Pancreas (tissue), 10 donors: ENCODE data around the gene PRRC2B. TPM values are rescaled to one million over a fixed set of nuclear protein-coding genes. Genes with fewer than 3 reads are reported as not detected.

Experiments
- ATAC-seq, 4 donors: fragments of 200-7000 bp; cut with Tn5 transposase; one replicate each; pipeline versions ENCODE4 v1.8.0 to v1.9.1; 2020; ENCODE audit warnings: mild to moderate bottlenecking in 4 of 4, moderate library complexity in 4 of 4
- DNase-seq, 6 donors: peaks; one replicate each; pipeline ENCODE4 v3.0.0-alpha.2; 2020
- FAIRE-seq: peaks from 2 replicates; lab custom pipeline; 2012; peaks lifted over from hg19 to GRCh38; lab: Jason Lieb, UNC
- H3K27ac ChIP-seq, 4 donors: fragments of 200-600 bp; sonication (generic); 1 replicate in 3 of 4; 2 replicates in 1 of 4; pipeline versions ENCODE4 v1.5.0 to v1.8.0; 2020
- H3K27me3 ChIP-seq, 4 donors: fragments of 200-600 bp; one replicate each; pipeline ENCODE4 v1.8.0; 2021
- H3K36me3 ChIP-seq, 3 donors: fragments of 200-600 bp; sonication (generic) in 1 of 3; one replicate each; pipeline versions ENCODE4 v1.5.0 to v1.8.0; 2020 to 2021
- H3K4me1 ChIP-seq, 3 donors: fragments of 200-600 bp; one replicate each; pipeline ENCODE4 v1.8.0; 2021
- H3K4me3 ChIP-seq, 4 donors: fragments of 200-600 bp; sonication (generic) in 2 of 4; one replicate each; pipeline versions ENCODE4 v1.5.0 to v1.8.0; 2020 to 2021
- H3K9me3 ChIP-seq, 4 donors: fragments of 200-600 bp; one replicate each; pipeline ENCODE4 v1.8.0; 2021
- WGBS, 2 donors: extraction: QIAGEN DNeasy Blood & Tissue Kit; methylation state at CpG; one replicate each; pipeline ENCODE4 v1.1.7; 2013; 5-methylcytosine and 5-hydroxymethylcytosine counted together
- intact Hi-C, 3 donors: fragments of 100-400 bp; cut with DNase I; formaldehyde crosslinking; loops; one replicate each; pipeline versions ENCODE4 v1.11.1 to v1.14.2; 2022
- polyA plus RNA-seq, 2 donors: library from polyadenylated mRNA; stranded (reverse); fragments of 200-250 nt; gene quantifications; one replicate each; pipeline ENCODE4 v1.2.3, GENCODE V29; 2013
- total RNA-seq, 6 donors: library from RNA; stranded (reverse); fragmentation: NEBNext Ultra II Directional in 4 of 6; extraction: Animal tissue kit (Norgen Biotek cat#: 25700) in 4 of 6; gene quantifications; one replicate each; pipeline versions ENCODE4 v1.2.1 to v1.2.4, GENCODE V29; 2021 to 2023
- TF ChIP-seq, protein P1 (sequence below), 4 donors: fragments of 200-600 bp; sonication (generic) in 3 of 4; IDR thresholded peaks; one replicate each; pipeline versions ENCODE4 v1.5.0 to v1.8.0; 2021; ENCODE audit warnings: antibody characterized with exemption in 4 of 4
- donor health status: healthy with polysubstance abuse.
- donor health status: DM: no; HTN: no; CAD: no; lungs with moderate emphysema.
- donor health status: DM: no; HTN: no; CAD: no.
- donor health status: control.
- donor health status: control.
- donor health status: Bipolar disorder and iron deficiency.
- donor health status: DM: yes; HTN: yes; CAD: no.
- donor health status: DM: no; HTN: no; CAD: no.
- donor health status: DM: no; HTN: no; CAD: no.
- donor health status: DM: yes; HTN: yes; CAD: no.

The PRRC2B gene
- total and polyA plus RNA-seq, 8 donors: 44.8 to 132 (median 90.3) TPM

DNA sequence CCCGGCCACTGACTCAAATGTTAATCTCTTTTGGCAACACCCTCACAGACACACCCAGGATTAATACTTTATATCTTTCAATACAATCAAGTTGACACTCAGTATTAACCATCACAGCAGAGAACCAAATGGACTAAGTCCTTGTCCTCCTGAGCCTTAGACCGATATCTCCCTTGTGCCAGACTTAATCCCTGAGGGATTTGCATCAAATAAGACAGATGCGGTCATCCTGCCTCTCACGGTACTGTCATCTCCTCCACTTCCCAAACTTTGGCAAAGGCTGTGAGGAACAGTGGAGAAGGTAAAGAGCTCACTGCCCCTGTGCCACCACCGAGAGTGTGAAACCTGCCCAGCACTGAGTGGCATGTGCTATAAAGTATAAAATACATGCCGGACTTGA is 6.5 kb upstream of the PRRC2B start:
- no peak overlapping the region for H3K27ac ChIP-seq
- 72 to 84% methylated on average over 6 of the region's 6 CpGs for WGBS, 2 donors
- intact Hi-C loops: no loop called here
- no peak overlapping the region for H3K4me3 ChIP-seq
- TF ChIP-seq, protein P1, sequence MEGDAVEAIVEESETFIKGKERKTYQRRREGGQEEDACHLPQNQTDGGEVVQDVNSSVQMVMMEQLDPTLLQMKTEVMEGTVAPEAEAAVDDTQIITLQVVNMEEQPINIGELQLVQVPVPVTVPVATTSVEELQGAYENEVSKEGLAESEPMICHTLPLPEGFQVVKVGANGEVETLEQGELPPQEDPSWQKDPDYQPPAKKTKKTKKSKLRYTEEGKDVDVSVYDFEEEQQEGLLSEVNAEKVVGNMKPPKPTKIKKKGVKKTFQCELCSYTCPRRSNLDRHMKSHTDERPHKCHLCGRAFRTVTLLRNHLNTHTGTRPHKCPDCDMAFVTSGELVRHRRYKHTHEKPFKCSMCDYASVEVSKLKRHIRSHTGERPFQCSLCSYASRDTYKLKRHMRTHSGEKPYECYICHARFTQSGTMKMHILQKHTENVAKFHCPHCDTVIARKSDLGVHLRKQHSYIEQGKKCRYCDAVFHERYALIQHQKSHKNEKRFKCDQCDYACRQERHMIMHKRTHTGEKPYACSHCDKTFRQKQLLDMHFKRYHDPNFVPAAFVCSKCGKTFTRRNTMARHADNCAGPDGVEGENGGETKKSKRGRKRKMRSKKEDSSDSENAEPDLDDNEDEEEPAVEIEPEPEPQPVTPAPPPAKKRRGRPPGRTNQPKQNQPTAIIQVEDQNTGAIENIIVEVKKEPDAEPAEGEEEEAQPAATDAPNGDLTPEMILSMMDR (IDR thresholded peaks at IDR 0.05): no peak
- H3K4me1 ChIP-seq: peaks cover 4 to 12% (median 6%) of the 10 kb centered on the region in 3 donors
- no peaks in the 10 kb centered on the region for H3K9me3 ChIP-seq
- FAIRE-seq: no peak
- no peaks in the 10 kb centered on the region for H3K27me3 ChIP-seq
- H3K36me3 ChIP-seq: no peaks in the 10 kb centered on the region
- ATAC-seq: no peak
- DNase-seq: no peak

DNA sequence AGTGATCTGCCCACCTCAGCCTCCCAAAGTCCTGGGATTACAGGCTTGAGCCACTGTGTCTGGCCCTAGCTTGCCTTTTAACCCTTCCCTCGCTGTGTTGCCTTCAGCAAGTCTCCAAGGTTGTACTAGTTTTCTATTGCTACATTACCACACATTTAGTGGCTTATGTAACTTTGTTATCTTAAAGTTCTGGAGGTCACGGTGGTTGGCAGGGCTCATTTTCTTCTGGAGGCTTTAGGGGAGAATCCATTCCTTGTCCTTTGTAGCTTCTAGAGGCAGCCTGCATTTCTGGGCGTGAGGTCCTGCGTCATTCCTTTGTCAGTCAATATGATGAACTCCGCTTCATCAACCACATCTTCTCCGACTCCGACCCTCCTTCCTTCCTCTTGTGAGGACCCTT is 2.9 kb upstream of the PRRC2B start:
- H3K27ac ChIP-seq: peak overlapping the region in 1 of 4 donors; percentile 15
- no peak for DNase-seq

DNA sequence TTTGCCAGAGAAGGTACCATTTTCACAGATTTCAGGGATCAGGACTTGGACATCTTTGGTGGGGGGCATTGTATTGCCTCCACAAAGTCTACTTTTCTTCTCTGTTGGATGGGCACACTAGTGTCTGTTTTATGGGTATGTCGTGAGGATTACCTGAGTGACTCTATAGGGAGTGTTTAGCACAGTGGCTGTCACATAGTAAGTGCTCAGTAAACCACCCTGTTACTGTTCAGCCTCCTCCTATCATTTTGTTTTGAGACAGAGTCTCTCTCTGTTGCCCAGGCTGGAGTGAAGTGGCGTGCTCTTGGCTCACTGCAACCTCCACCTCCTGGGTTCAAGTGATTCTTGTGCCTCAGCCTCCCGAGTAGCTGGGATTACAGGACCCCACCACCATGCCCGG is 2.4 kb upstream of the PRRC2B start:
- H3K4me3 ChIP-seq: no peak overlapping the region
- FAIRE-seq: no peak
- no peak for DNase-seq
- no peaks in the 10 kb centered on the region for H3K27me3 ChIP-seq
- intact Hi-C loops: no loop called here
- TF ChIP-seq, protein P1 (IDR thresholded peaks at IDR 0.05): no peak
- H3K4me1 ChIP-seq: peaks cover 15 to 20% (median 16%) of the 10 kb centered on the region in 3 donors
- 94 to 97% methylated on average over 4 of the region's 4 CpGs for WGBS, 2 donors
- no peaks in the 10 kb centered on the region for H3K9me3 ChIP-seq
- no peaks in the 10 kb centered on the region for H3K36me3 ChIP-seq
- no peak for ATAC-seq
- no peak overlapping the region for H3K27ac ChIP-seq

More for the DNA sequence above, 2.9 kb upstream of the PRRC2B start:
- H3K4me3 ChIP-seq: no peak overlapping the region
- 53 to 54% methylated on average over 7 of the region's 7 CpGs for WGBS, 2 donors
- H3K4me1 ChIP-seq: peaks cover 11 to 16% (median 12%) of the 10 kb centered on the region in 3 donors
- FAIRE-seq: no peak
- TF ChIP-seq, protein P1 (IDR thresholded peaks at IDR 0.05): no peak
- no peaks in the 10 kb centered on the region for H3K9me3 ChIP-seq
- no peaks in the 10 kb centered on the region for H3K27me3 ChIP-seq
- H3K36me3 ChIP-seq: no peaks in the 10 kb centered on the region
- no peak for ATAC-seq
- intact Hi-C loops: no loop called here

DNA sequence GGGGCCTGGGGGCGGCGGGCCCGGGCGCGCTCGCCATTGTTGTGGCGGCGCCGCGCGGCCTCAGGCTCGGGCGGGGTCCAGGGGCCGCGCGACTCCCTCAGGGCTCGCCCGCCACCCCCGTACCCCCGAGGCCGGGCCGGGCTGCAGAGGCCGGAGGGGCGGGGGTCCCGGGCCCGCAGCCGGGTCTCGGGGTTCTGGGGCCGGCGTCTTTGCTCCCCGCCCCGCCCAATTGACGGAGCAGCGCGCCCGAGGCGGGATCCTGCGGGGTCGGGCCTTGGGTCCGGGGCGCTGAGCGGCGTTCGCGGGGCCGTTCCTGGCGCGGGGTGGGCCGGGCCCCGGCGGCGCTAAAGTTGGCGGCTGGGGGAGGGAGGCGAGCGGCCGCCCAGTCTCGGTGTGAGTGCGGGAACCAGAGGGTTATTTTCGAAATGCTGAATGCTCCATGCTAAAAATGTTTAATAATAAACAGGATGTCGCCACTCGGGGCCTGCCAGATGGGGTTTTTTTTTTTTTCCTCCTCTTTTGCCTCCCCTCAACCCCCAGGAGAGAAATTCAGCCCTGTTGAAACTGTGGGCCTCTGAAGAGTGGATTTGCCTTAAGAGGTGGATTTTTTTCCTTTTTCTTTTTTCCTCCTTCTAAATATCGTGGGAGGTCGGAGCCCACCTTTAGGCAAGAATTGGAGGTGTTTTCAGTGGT is 724 bp downstream of the PRRC2B start:
- FAIRE-seq (no peak), ATAC-seq (peak; percentile 35 to 49 (median 44)), DNase-seq (peak in 5 of 6 donors; percentile 48 to 82 (median 50))
- H3K4me1 ChIP-seq: peaks cover 37 to 47% (median 43%) of the 10 kb centered on the region in 3 donors
- intact Hi-C loops: no loop called here
- no peaks in the 10 kb centered on the region for H3K27me3 ChIP-seq
- 0% methylated on average over 32 to 63 of the region's 63 CpGs for WGBS, 2 donors
- peak overlapping the region; percentile 31 to 83 (median 66) for H3K4me3 ChIP-seq
- H3K9me3 ChIP-seq: no peaks in the 10 kb centered on the region
- TF ChIP-seq, protein P1 (IDR thresholded peaks at IDR 0.05): no peak
- peak overlapping the region; percentile 76 to 96 (median 93) for H3K27ac ChIP-seq
- no peaks in the 10 kb centered on the region for H3K36me3 ChIP-seq
